Umbilical cord (tissue), 2 donors: ENCODE measurements around the gene TRIM2. TPM values are rescaled to one million over a fixed set of nuclear protein-coding genes. Genes with fewer than 3 reads are reported as not detected.
A peak's percentile ranks its signal among the peaks of the same experiment; 100 is the strongest.
"Not testable (repeated sequence)": the region's sequence is repeated elsewhere in the genome, so short reads cannot be mapped to it uniquely, and the experiment has no call there.

Source experiments
- DNase-seq: peaks from one replicate; pipeline ENCODE4 v3.0.0-alpha.2; 2015; ENCODE audit warnings: low spot score
- total RNA-seq: library from RNA; depleted of rRNA; stranded (reverse); fragments of >200 nt; gene quantifications from one replicate; pipeline ENCODE4 v1.2.3, GENCODE V29; 2014; ENCODE audit warnings: low replicate concordance; ENCODE audit not compliant: insufficient read depth

Gene TRIM2
- total RNA-seq = 28.9 TPM

DNA sequence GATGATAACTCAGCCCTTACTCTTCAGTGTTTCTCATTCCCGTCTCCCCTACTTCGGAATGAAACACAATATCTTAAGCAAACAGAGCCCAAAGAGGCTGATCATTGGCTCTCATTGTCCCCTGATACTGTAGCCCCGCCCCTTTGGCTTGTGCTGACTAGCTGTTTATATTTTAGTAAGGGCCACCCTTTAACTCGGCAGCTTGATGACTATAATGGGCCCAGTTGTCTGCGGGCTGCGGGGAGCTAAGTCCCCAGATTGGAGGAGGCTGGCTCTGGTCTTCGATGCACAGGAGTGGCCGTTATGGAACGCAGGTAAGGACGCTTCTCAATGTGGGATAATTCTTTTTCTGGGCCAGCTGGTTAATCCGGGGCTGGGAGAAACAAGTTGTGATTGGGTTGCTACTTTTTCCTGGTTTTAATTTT is at the start of gene TRIM2:
TRIM2 (plus strand) TSS at position 197 of the 425 bp plus-strand sequence; CDS start at position 285, 88 bp downstream.
- DNase-seq = peak; percentile 71

GRCh38 chr4:153155686-153156085 is 48.6 kb upstream of the TRIM2 start:
- no peak for DNase-seq

GRCh38 chr4:153156263-153156662 is 48.0 kb upstream of the TRIM2 start:
- DNase-seq = no peak

DNA sequence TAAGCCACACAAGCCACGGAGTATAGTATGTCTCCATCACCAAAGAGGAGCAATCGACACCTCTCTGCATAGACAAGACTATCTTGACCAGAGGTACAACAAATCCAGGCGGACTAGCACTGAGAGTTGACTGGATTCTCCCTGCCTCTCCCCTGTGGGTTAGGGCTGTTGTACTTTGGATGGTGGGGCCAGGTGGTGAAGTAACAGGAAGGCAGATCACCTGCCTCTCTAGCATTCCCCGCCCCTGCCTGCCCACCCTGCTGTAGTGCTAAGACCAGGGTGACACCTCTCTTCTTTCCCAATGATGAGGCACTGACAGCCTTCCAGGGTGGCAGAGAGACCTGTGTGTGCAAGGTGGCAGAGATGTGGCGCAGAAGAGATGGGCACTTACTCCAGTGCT is 47.5 kb upstream of the TRIM2 start:
- no peak for DNase-seq

DNA sequence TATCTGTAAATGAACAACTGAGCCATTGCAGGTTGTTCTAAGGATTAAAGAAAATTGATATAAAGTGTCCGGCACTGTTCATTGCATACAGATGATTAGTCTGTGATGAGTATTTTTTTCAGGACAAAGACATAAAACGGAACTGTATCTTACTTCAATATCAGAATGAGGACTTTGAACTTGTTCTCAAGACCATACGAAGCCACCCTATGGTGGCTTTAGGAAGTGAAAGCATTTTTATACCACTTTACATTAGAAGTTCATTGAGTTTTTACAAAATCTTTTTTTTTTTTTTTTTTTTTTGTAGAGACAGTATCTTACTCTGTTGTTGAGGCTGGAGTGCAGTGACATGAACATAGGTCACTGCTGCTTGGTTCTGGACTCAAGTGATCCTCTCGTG is 45.2 kb upstream of the TRIM2 start:
- DNase-seq = no peak

GRCh38 chr4:153159728-153160221 is 44.5 kb upstream of the TRIM2 start:
- DNase-seq = peak; percentile 50

- DNase-seq = no peak
These were observed 43.4 kb upstream of the TRIM2 start for GRCh38 chr4:153160821-153161220.

GRCh38 chr4:153161226-153161963 is 42.8 kb upstream of the TRIM2 start:
- DNase-seq = no peak

- not testable (repeated sequence) for DNase-seq
These were observed 39.0 kb upstream of the TRIM2 start for GRCh38 chr4:153165236-153165635.

DNA sequence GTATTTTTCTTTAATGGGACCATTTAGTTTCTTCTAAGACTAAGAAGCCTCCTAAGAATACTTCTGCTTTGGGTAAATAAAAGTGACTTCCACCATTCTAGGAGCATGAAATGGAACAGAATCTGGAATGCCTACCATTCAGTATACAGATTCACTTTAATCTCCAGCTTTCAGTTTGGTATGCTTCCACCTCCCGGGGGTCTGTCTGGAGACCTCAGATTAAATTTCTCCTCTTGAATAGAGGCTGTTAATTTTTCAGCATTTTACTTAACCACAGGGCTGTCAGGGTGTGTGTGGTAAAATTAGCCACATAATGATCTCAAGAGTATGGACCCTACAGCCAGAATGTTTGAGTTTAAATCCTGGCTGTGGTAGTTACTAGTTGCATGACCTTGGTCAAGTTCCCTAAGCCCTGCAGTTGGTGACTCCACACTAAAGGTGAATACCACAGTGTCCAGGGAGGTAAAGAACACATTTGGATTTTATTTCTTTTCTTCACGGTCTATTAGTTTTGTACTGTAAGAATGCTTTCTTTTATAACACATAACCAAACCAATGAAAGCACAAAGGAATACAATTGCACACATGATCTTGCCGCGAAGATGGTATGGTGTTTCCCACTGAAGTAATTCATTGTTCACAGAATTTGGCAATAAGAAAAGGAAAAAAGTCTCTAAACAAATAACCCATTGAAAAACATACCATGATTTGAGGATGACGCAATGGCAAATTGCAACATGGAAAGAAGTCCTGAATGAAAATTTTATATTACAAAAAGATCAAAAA is 37.3 kb upstream of the TRIM2 start:
- DNase-seq = no peak

- no peak for DNase-seq
These were observed 34.5 kb upstream of the TRIM2 start for GRCh38 chr4:153169776-153170175.

DNA sequence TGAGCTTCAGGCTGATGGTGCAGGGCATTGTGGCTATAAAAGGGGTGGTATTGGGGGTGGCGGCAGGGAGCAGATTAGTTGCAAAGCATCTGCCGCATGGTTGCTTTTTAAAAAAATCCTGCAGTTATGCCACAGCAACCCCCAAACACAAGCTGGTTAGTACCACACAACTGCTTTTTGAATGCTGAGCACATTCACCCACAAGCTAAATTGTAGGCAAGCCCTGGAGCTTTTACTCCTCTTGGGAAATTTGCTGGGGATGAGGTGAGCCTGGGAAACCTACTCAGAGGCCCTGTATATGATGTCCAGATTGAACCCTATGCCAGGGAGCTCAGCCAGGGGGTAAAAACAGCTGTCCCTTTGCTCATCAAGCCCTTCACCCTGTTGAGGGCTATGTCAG is 33.8 kb upstream of the TRIM2 start:
- DNase-seq = no peak

- DNase-seq = no peak
These were observed 29.2 kb upstream of the TRIM2 start for GRCh38 chr4:153174821-153175567.

GRCh38 chr4:153176938-153177337 is 27.3 kb upstream of the TRIM2 start:
- DNase-seq = no peak

GRCh38 chr4:153177841-153178240 is 26.4 kb upstream of the TRIM2 start:
- DNase-seq = no peak

- no peak for DNase-seq
These were observed 25.1 kb upstream of the TRIM2 start for GRCh38 chr4:153179100-153179499.

GRCh38 chr4:153181293-153181692 is 22.9 kb upstream of the TRIM2 start:
- no peak for DNase-seq

GRCh38 chr4:153181700-153182099 is 22.5 kb upstream of the TRIM2 start:
- DNase-seq = no peak

- no peak for DNase-seq
These were observed 21.1 kb upstream of the TRIM2 start for GRCh38 chr4:153183146-153183545.

GRCh38 chr4:153185331-153185852 is 18.9 kb upstream of the TRIM2 start:
- no peak for DNase-seq

GRCh38 chr4:153186046-153186728 is 18.1 kb upstream of the TRIM2 start:
- DNase-seq = no peak
